Cardiac septum (tissue), 1 donor: ENCODE measurements around the gene RRAGC. TPM values are rescaled to one million over a fixed set of nuclear protein-coding genes. Genes with fewer than 3 reads are reported as not detected.
"Not testable (repeated sequence)": the region's sequence is repeated elsewhere in the genome, so short reads cannot be mapped to it uniquely, and the experiment has no call there.

Source experiments
- DNase-seq: peaks from one replicate; pipeline ENCODE4 v3.0.0-alpha.2; 2020; ENCODE audit warnings: low spot score
- intact Hi-C: fragments of 100-400 bp; cut with DNase I; formaldehyde crosslinking; loops from one replicate; pipeline ENCODE4 v1.14.0; 2022
- total RNA-seq: library from RNA; stranded (reverse); fragmentation: NEBNext Ultra II Directional; extraction: Animal tissue kit (Norgen Biotek cat#: 25700); gene quantifications from one replicate; pipeline ENCODE4 v1.2.1, GENCODE V29; 2021
- donor health status: DM: no; HTN: no; CAD: no.

The RRAGC gene
- total RNA-seq, 1 donor from 2014 or later, result 23.6 TPM

GRCh38 chr1:38819516-38819915 is 40.1 kb downstream of the RRAGC start:
- intact Hi-C loops, result loop anchor here (1.0 kb wide), 1 partner anchor 211 kb away; no protein-coding TSS in a partner anchor

GRCh38 chr1:38819040-38819439 is 40.5 kb downstream of the RRAGC start:
- intact Hi-C loops, result loop anchor here (1.0 kb wide), 1 partner anchor 211 kb away; no protein-coding TSS in a partner anchor
- no peak for DNase-seq

More at GRCh38 chr1:38819516-38819915, 40.1 kb downstream of the RRAGC start:
- no peak for DNase-seq

GRCh38 chr1:38818175-38818976 is 41.2 kb downstream of the RRAGC start:
- intact Hi-C loops, result no loop called here
- no peak for DNase-seq

- DNase-seq, result no peak
- intact Hi-C loops, result no loop called here
These were observed 42.1 kb downstream of the RRAGC start for GRCh38 chr1:38817267-38818174.

GRCh38 chr1:38815903-38816627 is 43.5 kb downstream of the RRAGC start:
- intact Hi-C loops, result no loop called here
- no peak for DNase-seq

GRCh38 chr1:38814984-38815464 is 44.5 kb downstream of the RRAGC start:
- DNase-seq, result no peak
- intact Hi-C loops, result no loop called here

- intact Hi-C loops, result no loop called here
- DNase-seq, result no peak
These were observed 45.1 kb downstream of the RRAGC start for GRCh38 chr1:38814444-38814983.

- intact Hi-C loops, result no loop called here
- no peak for DNase-seq
These were observed 46.6 kb downstream of the RRAGC start for GRCh38 chr1:38812981-38813380.

GRCh38 chr1:38811466-38811865 is 48.1 kb downstream of the RRAGC start:
- DNase-seq, intact Hi-C loops: not testable (repeated sequence)

GRCh38 chr1:38806090-38806489 is 53.5 kb downstream of the RRAGC start:
- DNase-seq, result no peak
- intact Hi-C loops, result no loop called here

GRCh38 chr1:38805036-38805435 is 54.5 kb downstream of the RRAGC start:
- no peak for DNase-seq
- intact Hi-C loops, result no loop called here

- DNase-seq, result no peak
- intact Hi-C loops, result no loop called here
These were observed 55.3 kb downstream of the RRAGC start for GRCh38 chr1:38804062-38804886.

GRCh38 chr1:38803647-38804046 is 55.9 kb downstream of the RRAGC start:
- no peak for DNase-seq
- intact Hi-C loops, result no loop called here

- intact Hi-C loops, result no loop called here
- DNase-seq, result no peak
These were observed 58.6 kb downstream of the RRAGC start for GRCh38 chr1:38800720-38801671.

GRCh38 chr1:38793299-38793698 is 66.3 kb downstream of the RRAGC start:
- DNase-seq, result no peak
- intact Hi-C loops, result no loop called here

- intact Hi-C loops, result no loop called here
- no peak for DNase-seq
These were observed 67.7 kb downstream of the RRAGC start for GRCh38 chr1:38791892-38792291.

- intact Hi-C loops, result no loop called here
- no peak for DNase-seq
These were observed 68.4 kb downstream of the RRAGC start for GRCh38 chr1:38791164-38791515.
